Peyer's patch (tissue), 4 donors: ENCODE measurements around the gene UST. TPM values are rescaled to one million over a fixed set of nuclear protein-coding genes. Genes with fewer than 3 reads are reported as not detected.
A peak's percentile ranks its signal among the peaks of the same experiment; 100 is the strongest.

Source experiments
- DNase-seq, 3 donors: peaks; one replicate each; pipeline ENCODE4 v3.0.0-alpha.2; 2017 to 2019
- H3K27ac ChIP-seq, 4 donors: fragments of 200-600 bp; sonication (generic); one replicate each; pipeline ENCODE4 v1.5.1; 2016 to 2019
- H3K27me3 ChIP-seq, 2 donors: fragments of 200-600 bp; sonication (generic); one replicate each; pipeline ENCODE4 v1.5.1; 2019
- H3K36me3 ChIP-seq, 3 donors: fragments of 200-600 bp; sonication (generic); one replicate each; pipeline ENCODE4 v1.5.1; 2016 to 2019
- H3K4me1 ChIP-seq, 4 donors: fragments of 200-600 bp; sonication (generic); one replicate each; pipeline ENCODE4 v1.5.1; 2016 to 2019
- H3K4me3 ChIP-seq, 4 donors: fragments of 200-600 bp; sonication (generic); 1 replicate in 3 of 4; 2 replicates in 1 of 4; pipeline ENCODE4 v1.5.1; 2016 to 2019; ENCODE audit warnings: mild to moderate bottlenecking in 1 of 4
- H3K9me3 ChIP-seq, 4 donors: fragments of 200-600 bp; sonication (generic); one replicate each; pipeline ENCODE4 v1.5.1; 2016 to 2019; ENCODE audit warnings: mild to moderate bottlenecking in 1 of 4
- POLR2A ChIP-seq, 2 donors: fragments of 450-650 bp; IDR thresholded peaks; one replicate each; pipeline ENCODE4 v1.5.1; 2017; ENCODE audit warnings: antibody characterized with exemption in 2 of 2, mild to moderate bottlenecking in 2 of 2, moderate library complexity in 2 of 2
- total RNA-seq, 4 donors: library from RNA; depleted of rRNA; stranded (reverse); fragments of >200 nt; gene quantifications; one replicate each; pipeline ENCODE4 v1.1.0, GENCODE V29; 2016
- TF ChIP-seq, protein P1 (sequence below), 6 experiments: fragments of 450-650 bp in 4 of 6; fragments of 200-600 bp in 2 of 6; sonication (generic) in 1 of 6; IDR thresholded peaks; one replicate each; pipeline ENCODE4 v1.5.1; 2017 to 2019; ENCODE audit warnings: antibody characterized with exemption in 6 of 6, mild to moderate bottlenecking in 3 of 6, moderate library complexity in 1 of 6

Gene UST
- total RNA-seq, 4 donors from 2014 or later, result 3.0 to 37.1 (median 4.6) TPM

DNA sequence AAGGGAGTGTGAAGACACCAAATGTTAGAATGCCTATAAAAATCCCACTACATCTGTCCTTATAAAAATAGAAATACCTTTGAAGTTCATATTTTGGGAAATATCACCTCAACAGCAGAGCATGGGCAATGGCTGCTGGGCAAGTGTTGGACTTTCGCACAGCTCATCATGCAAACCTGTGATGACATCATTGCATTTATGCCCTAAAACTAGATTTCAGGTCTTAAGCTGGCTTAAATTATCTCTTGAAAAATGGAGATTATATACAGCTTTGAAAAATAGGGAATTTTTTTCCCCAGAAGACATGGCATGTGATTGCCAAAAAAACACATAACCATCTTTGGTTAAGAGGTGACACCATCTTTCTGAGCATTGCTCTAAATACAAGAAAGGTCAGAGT lies 197.8 kb downstream of the UST start:
- TF ChIP-seq, protein P1, sequence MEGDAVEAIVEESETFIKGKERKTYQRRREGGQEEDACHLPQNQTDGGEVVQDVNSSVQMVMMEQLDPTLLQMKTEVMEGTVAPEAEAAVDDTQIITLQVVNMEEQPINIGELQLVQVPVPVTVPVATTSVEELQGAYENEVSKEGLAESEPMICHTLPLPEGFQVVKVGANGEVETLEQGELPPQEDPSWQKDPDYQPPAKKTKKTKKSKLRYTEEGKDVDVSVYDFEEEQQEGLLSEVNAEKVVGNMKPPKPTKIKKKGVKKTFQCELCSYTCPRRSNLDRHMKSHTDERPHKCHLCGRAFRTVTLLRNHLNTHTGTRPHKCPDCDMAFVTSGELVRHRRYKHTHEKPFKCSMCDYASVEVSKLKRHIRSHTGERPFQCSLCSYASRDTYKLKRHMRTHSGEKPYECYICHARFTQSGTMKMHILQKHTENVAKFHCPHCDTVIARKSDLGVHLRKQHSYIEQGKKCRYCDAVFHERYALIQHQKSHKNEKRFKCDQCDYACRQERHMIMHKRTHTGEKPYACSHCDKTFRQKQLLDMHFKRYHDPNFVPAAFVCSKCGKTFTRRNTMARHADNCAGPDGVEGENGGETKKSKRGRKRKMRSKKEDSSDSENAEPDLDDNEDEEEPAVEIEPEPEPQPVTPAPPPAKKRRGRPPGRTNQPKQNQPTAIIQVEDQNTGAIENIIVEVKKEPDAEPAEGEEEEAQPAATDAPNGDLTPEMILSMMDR (IDR thresholded peaks at IDR 0.05), result no peak
- no peak for TF ChIP-seq POLR2A (IDR thresholded peaks at IDR 0.05)
- H3K27me3 ChIP-seq, result no peaks in the 10 kb centered on the region
- H3K4me3 ChIP-seq, result no peak overlapping the region
- no peaks in the 10 kb centered on the region for H3K4me1 ChIP-seq
- DNase-seq, result no peak
- H3K36me3 ChIP-seq, result no peaks in the 10 kb centered on the region
- H3K9me3 ChIP-seq, result no peaks in the 10 kb centered on the region
- no peak overlapping the region for H3K27ac ChIP-seq

GRCh38 chr6:148945301-148946021 lies 198.6 kb downstream of the UST start:
- no peak overlapping the region for H3K4me3 ChIP-seq
- H3K27me3 ChIP-seq, result no peaks in the 10 kb centered on the region
- TF ChIP-seq, protein P1 (IDR thresholded peaks at IDR 0.05), result no peak
- TF ChIP-seq POLR2A (IDR thresholded peaks at IDR 0.05), result no peak
- no peak for DNase-seq
- H3K36me3 ChIP-seq, result no peaks in the 10 kb centered on the region
- H3K9me3 ChIP-seq, result no peaks in the 10 kb centered on the region
- no peaks in the 10 kb centered on the region for H3K4me1 ChIP-seq
- no peak overlapping the region for H3K27ac ChIP-seq

DNA sequence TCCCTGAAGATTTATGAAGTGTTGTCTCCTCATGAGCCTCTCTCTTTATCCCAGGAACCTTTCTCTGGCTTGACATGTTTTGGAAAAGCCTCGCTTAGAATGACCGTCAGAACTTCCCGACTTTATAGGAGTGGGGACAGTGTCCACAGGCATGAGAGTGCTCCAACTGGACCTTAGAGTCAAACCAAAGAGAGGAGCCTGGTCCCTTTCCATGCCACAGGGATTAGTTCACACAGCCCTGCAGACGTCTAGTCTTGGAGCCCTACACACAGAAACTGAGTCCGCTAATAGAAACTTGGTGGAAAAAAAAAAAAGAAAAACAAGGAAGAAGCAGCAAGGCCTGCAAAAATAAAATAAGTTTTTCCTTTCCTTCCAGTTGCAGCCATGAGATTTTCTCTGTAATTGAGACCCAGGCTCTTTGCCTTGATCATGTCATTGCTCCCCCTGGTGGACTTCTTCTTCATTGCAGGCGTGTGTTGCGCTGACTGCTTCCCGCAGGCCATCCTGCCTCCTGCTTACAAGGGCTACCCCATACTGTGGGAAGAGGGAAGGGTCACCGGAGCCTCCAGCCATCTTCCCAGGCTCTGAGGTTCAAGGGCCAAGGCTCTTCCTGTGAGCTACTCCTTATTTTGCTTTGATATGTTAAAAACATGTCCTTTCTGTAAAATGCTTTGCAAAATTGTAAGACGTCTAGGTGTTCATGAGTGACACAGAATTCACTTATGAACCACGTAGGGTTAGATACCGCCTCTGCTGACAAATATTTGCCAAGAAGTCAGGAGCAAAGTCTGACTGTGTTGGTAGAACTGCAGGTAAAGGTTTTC lies 201.0 kb downstream of the UST start:
- Histone ChIP-seq H3K9me3 (no peaks in the 10 kb centered on the region), H3K36me3 (no peaks in the 10 kb centered on the region), H3K27ac (no peak overlapping the region), H3K4me3 (no peak overlapping the region), H3K4me1 (no peaks in the 10 kb centered on the region), H3K27me3 (no peaks in the 10 kb centered on the region)
- DNase-seq, result peak; percentile 74 to 94 (median 89)
- no peak for TF ChIP-seq POLR2A (IDR thresholded peaks at IDR 0.05)
- TF ChIP-seq, protein P1 (IDR thresholded peaks at IDR 0.05), result peak; percentile 73 to 89 (median 78)

DNA sequence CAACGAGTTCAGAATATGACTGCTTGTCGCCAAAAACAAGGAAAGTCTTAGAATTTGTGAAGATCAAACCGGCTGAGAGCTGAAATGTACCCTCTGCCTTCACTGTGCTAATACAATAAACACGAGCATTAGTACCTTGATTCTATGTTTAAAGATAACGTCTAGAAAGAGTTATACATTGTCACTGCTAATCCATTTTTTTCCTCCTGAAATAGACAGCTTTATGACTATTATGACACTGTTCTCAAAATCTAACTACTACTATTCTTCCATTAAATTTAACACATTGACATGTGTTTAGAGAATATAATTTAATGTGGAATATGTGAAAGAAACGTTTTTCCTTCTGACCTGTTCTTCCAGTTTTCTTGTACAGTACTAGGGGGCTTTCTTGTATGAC lies 204.8 kb downstream of the UST start:
- Histone ChIP-seq H3K4me1 (no peaks in the 10 kb centered on the region), H3K27ac (no peak overlapping the region), H3K27me3 (no peaks in the 10 kb centered on the region), H3K4me3 (no peak overlapping the region), H3K36me3 (no peaks in the 10 kb centered on the region), H3K9me3 (no peaks in the 10 kb centered on the region)
- DNase-seq, result no peak
- no peak for TF ChIP-seq POLR2A (IDR thresholded peaks at IDR 0.05)
- TF ChIP-seq, protein P1 (IDR thresholded peaks at IDR 0.05), result no peak

- DNase-seq, result no peak
- H3K27ac ChIP-seq, result no peak overlapping the region
- H3K36me3 ChIP-seq, result no peaks in the 10 kb centered on the region
Observed at GRCh38 chr6:148952147-148953035, 205.6 kb downstream of the UST start.

More at GRCh38 chr6:148952147-148953035, 205.6 kb downstream of the UST start:
- Histone ChIP-seq H3K27me3 (no peaks in the 10 kb centered on the region), H3K9me3 (no peaks in the 10 kb centered on the region), H3K4me3 (no peak overlapping the region), H3K4me1 (no peaks in the 10 kb centered on the region)
- no peak for TF ChIP-seq POLR2A (IDR thresholded peaks at IDR 0.05)
- TF ChIP-seq, protein P1 (IDR thresholded peaks at IDR 0.05), result no peak
